MM.1S (cell line): ENCODE measurements around the gene UBC.

ENCODE experiments used
- DNase-seq: peaks from one replicate; pipeline ENCODE4 v3.0.0-alpha.2; 2015
- H2AFZ ChIP-seq: fragments of 300-600 bp; sonication (generic); 2 replicates; pipeline ENCODE4 v1.6.0; 2016; ENCODE audit warnings: antibody characterized with exemption, low read length
- H3F3A ChIP-seq: fragments of 300-600 bp; sonication (generic); 2 replicates; pipeline ENCODE4 v1.6.1; 2016; ENCODE audit warnings: mild to moderate bottlenecking, antibody characterized with exemption, low read length, moderate library complexity, mixed read lengths; ENCODE audit not compliant: insufficient read depth
- H3K27ac ChIP-seq: fragments of 300-600 bp; sonication (generic); 2 replicates; pipeline ENCODE4 v1.5.1; 2016; ENCODE audit warnings: mild to moderate bottlenecking, low read length
- H3K27me3 ChIP-seq: fragments of 300-600 bp; sonication (generic); replicated peaks from 2 replicates; pipeline ENCODE4 v1.6.0; 2016; ENCODE audit warnings: low read length; ENCODE audit not compliant: insufficient read depth
- H3K36me3 ChIP-seq: fragments of 300-600 bp; sonication (generic); replicated peaks from 2 replicates; pipeline ENCODE4 v1.6.1; 2016; ENCODE audit warnings: mild to moderate bottlenecking, low read length, mixed read lengths; ENCODE audit not compliant: insufficient read depth
- H3K4me1 ChIP-seq: fragments of 300-600 bp; sonication (generic); 2 replicates; pipeline ENCODE4 v1.6.1; 2016; ENCODE audit warnings: low read length, mixed read lengths
- H3K4me2 ChIP-seq: fragments of 300-600 bp; sonication (generic); 2 replicates; pipeline ENCODE4 v1.6.0; 2016; ENCODE audit warnings: low read depth, low read length
- H3K4me3 ChIP-seq: fragments of 300-600 bp; sonication (generic); 2 replicates; pipeline ENCODE4 v1.5.1; 2016; ENCODE audit warnings: low read length, mixed read lengths
- H3K79me2 ChIP-seq: fragments of 300-600 bp; sonication (generic); 2 replicates; pipeline ENCODE4 v1.6.1; 2016; ENCODE audit warnings: mixed run types, low read length, mixed read lengths
- H3K9ac ChIP-seq: fragments of 300-600 bp; sonication (generic); 2 replicates; pipeline ENCODE4 v1.6.1; 2016; ENCODE audit warnings: low read length, mixed read lengths
- H3K9me2 ChIP-seq: fragments of 300-600 bp; sonication (generic); replicated peaks from 2 replicates; pipeline ENCODE4 v1.6.1; 2016; ENCODE audit warnings: mild to moderate bottlenecking, low read length, mixed read lengths; ENCODE audit not compliant: insufficient read depth
- H3K9me3 ChIP-seq: fragments of 300-600 bp; sonication (generic); replicated peaks from 2 replicates; pipeline ENCODE4 v1.6.1; 2016; ENCODE audit warnings: mild to moderate bottlenecking, low read length, mixed read lengths; ENCODE audit not compliant: insufficient read depth
- H4K20me1 ChIP-seq: fragments of 300-600 bp; sonication (generic); 2 replicates; pipeline ENCODE4 v1.6.1; 2016; ENCODE audit warnings: mild to moderate bottlenecking, low read length, moderate library complexity, mixed read lengths; ENCODE audit not compliant: insufficient read depth
- CTCF ChIP-seq: fragments of 300-600 bp; sonication (generic); IDR thresholded peaks from 2 replicates; pipeline ENCODE4 v1.5.1; 2016; ENCODE audit warnings: antibody characterized with exemption, low read length, mixed read lengths
- EZH2 ChIP-seq: fragments of 300-600 bp; sonication (generic); optimal IDR thresholded peaks from 2 replicates; pipeline ENCODE3; 2017; ENCODE audit warnings: low read depth, mild to moderate bottlenecking, antibody characterized with exemption, low read length, mixed read lengths
- EZH2phosphoT487 ChIP-seq: fragments of 300-600 bp; sonication (generic); IDR thresholded peaks from 2 replicates; pipeline ENCODE4 v1.6.1; 2018; ENCODE audit warnings: antibody characterized with exemption, low read length

Gene UBC

GRCh38 chr12:124869059-124869665, 45.3 kb downstream of the UBC start:
- no peak overlapping the region for H3K27ac ChIP-seq
- no peaks in the 10 kb centered on the region for H3K9me3 ChIP-seq
- no peak overlapping the region for H3K9ac ChIP-seq
- H3K36me3 ChIP-seq: no peaks in the 10 kb centered on the region
- no peak overlapping the region for H3K4me2 ChIP-seq
- H3K4me1 ChIP-seq: 0 out of 2 replicates have a peak, but pooled peaks cover 2% of the 10 kb centered on the region
- no peaks in the 10 kb centered on the region for H3K27me3 ChIP-seq
- no peak for TF ChIP-seq EZH2phosphoT487
- no peak for TF ChIP-seq CTCF
- TF ChIP-seq EZH2: no peak
- H3K9me2 ChIP-seq: no peaks in the 10 kb centered on the region
- H3F3A ChIP-seq: no peaks in the 10 kb centered on the region
- no peak overlapping the region for H2AFZ ChIP-seq
- no peaks in the 10 kb centered on the region for H3K79me2 ChIP-seq
- no peaks in the 10 kb centered on the region for H4K20me1 ChIP-seq
- DNase-seq: no peak
- H3K4me3 ChIP-seq: no peak overlapping the region

- Histone ChIP-seq H2AFZ (no peak overlapping the region), H3K4me2 (no peak overlapping the region), H3K36me3 (no peaks in the 10 kb centered on the region), H3K4me1 (0 out of 2 replicates have a peak, but pooled peaks cover 4% of the 10 kb centered on the region), H3F3A (no peaks in the 10 kb centered on the region), H3K27me3 (no peaks in the 10 kb centered on the region), H3K27ac (no peak overlapping the region), H3K79me2 (no peaks in the 10 kb centered on the region), H3K4me3 (no peak overlapping the region), H4K20me1 (no peaks in the 10 kb centered on the region), H3K9me3 (no peaks in the 10 kb centered on the region), H3K9me2 (no peaks in the 10 kb centered on the region), H3K9ac (no peak overlapping the region)
- no peak for DNase-seq
- TF ChIP-seq CTCF (no peak), EZH2phosphoT487 (no peak), EZH2 (no peak)
These were observed 46.0 kb downstream of the UBC start for GRCh38 chr12:124868252-124869058.

DNA sequence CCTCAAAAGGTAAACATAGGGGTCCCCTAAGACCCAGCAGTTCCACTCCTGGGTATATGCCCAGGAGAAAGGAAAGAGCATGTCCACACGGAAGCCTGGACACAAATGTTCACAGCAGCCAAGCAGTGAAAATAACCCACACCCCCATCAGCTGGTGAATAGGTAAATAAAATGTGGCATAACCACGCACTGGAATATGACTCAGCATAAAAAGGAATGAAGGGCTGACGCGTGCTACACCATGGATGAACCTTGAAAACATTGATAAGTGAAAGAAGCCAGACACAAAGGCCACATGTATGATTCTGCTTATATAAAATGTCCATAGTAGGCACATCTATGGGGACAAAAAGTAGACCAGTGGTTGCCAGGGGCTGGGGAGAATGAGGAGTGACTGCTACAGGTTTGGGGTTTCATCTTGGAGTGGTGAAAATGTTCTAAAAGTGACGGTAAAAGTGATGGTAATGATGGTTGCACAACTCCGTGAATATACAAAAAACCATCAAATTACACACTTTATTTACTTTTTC, 47.0 kb downstream of the UBC start:
- DNase-seq: no peak
- Histone ChIP-seq H4K20me1 (no peaks in the 10 kb centered on the region), H3K27me3 (no peaks in the 10 kb centered on the region), H3K4me2 (no peak overlapping the region), H3F3A (no peaks in the 10 kb centered on the region), H3K27ac (no peak overlapping the region), H3K9me2 (no peaks in the 10 kb centered on the region), H3K9me3 (no peaks in the 10 kb centered on the region), H2AFZ (no peak overlapping the region), H3K4me1 (0 out of 2 replicates have a peak, but pooled peaks cover 4% of the 10 kb centered on the region), H3K36me3 (no peaks in the 10 kb centered on the region), H3K79me2 (no peaks in the 10 kb centered on the region), H3K9ac (no peak overlapping the region), H3K4me3 (no peak overlapping the region)
- TF ChIP-seq CTCF (no peak), EZH2 (no peak), EZH2phosphoT487 (no peak)
